GM19463 (cell line): ENCODE results near the gene KANSL1.

Source experiments
- ATAC-seq: cut with Tn5 transposase; IDR thresholded peaks from one replicate; pipeline ENCODE4 v1.9.1; 2021; ENCODE audit warnings: mild to moderate bottlenecking, moderate library complexity; ENCODE audit not compliant: unreplicated experiment

KANSL1 gene

GRCh38 chr17:46003907-46004748 lies 189.1 kb downstream of the KANSL1 start:
- no peak for ATAC-seq

DNA sequence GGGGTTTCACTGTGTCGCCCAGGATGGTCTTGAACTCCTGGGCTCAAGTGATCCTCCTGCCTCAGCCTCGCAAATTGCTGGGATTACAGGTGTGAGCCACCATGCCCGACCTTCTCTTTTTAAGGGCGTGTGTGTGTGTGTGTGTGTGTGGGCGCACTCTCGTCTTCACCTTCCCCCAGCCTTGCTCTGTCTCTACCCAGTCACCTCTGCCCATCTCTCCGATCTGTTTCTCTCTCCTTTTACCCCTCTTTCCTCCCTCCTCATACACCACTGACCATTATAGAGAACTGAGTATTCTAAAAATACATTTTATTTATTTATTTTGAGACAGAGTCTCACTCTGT lies 190.3 kb downstream of the KANSL1 start:
- ATAC-seq: no peak

GRCh38 chr17:46002311-46002972 lies 190.8 kb downstream of the KANSL1 start:
- no peak for ATAC-seq

GRCh38 chr17:46001390-46002310 lies 191.6 kb downstream of the KANSL1 start:
- no peak for ATAC-seq

DNA sequence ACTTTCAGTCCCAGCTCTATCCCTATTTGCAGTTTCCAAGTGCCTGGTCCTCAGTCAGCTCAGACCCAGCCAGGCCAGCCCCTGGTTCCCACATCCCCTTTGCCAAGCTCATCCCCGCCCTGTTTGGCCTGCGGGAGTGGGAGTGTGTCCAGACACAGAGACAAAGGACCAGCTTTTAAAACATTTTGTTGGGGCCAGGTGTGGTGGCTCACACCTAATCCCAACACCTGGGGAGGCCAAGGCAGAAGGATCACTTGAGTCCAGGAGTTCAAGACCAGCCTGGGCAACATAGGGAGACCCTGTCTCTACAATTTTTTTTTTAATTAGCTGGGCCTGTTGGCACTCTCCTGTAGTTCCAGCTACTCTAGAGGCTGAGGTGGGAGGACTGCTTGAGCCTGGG lies 192.5 kb downstream of the KANSL1 start:
- no peak for ATAC-seq

- ATAC-seq: no peak
Observed at GRCh38 chr17:46000292-46000691, 192.9 kb downstream of the KANSL1 start.

DNA sequence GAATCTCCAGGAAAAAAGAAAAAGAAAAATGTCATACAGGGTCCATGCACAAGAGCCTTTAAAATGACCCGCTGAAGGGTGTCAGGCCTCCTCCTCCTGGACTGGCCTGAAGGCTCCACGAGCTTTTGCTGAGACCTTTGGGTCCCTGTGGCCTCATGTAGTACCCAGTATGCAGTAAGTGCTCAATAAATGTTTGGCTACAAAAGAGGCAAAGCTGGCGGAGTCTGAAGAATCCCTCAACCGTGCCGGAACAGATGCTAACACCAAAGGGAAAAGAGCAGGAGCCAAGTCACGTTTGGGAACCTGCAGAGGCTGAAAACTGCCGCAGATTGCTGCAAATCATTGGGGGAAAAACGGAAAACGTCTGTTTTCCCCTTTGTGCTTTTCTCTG lies 193.3 kb downstream of the KANSL1 start:
- ATAC-seq: no peak

- ATAC-seq: no peak
Observed at GRCh38 chr17:45998987-45999899, 194.0 kb downstream of the KANSL1 start, which contains the start of gene STH. Gene STH (plus strand): TSS chr17:45999250. CDS start chr17:45999280, 30 bp downstream.

DNA sequence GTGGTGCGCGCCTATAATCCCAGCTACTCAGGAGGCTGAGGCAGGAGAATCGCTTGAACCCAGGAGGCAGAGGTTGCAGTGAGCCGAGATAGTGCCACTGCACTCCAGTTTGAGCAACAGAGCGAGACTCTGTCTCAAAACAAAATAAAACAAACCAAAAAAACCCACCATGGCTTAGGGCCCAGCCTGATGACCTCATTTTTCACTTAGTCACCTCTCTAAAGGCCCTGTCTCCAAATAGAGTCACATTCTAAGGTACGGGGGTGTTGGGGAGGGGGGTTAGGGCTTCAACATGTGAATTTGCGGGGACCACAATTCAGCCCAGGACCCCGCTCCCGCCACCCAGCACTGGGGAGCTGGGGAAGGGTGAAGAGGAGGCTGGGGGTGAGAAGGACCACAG lies 195.6 kb downstream of the KANSL1 start:
- no peak for ATAC-seq

- ATAC-seq: no peak
Observed at GRCh38 chr17:45997166-45997565, 196.1 kb downstream of the KANSL1 start.

DNA sequence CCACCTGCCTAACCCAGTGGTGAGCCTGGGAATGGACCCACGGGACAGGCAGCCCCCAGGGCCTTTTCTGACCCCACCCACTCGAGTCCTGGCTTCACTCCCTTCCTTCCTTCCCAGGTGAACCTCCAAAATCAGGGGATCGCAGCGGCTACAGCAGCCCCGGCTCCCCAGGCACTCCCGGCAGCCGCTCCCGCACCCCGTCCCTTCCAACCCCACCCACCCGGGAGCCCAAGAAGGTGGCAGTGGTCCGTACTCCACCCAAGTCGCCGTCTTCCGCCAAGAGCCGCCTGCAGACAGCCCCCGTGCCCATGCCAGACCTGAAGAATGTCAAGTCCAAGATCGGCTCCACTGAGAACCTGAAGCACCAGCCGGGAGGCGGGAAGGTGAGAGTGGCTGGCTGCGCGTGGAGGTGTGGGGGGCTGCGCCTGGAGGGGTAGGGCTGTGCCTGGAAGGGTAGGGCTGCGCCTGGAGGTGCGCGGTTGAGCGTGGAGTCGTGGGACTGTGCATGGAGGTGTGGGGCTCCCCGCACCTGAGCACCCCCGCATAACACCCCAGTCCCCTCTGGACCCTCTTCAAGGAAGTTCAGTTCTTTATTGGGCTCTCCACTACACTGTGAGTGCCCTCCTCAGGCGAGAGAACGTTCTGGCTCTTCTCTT lies 196.8 kb downstream of the KANSL1 start:
- no peak for ATAC-seq

GRCh38 chr17:45995627-45996270 lies 197.5 kb downstream of the KANSL1 start:
- no peak for ATAC-seq

DNA sequence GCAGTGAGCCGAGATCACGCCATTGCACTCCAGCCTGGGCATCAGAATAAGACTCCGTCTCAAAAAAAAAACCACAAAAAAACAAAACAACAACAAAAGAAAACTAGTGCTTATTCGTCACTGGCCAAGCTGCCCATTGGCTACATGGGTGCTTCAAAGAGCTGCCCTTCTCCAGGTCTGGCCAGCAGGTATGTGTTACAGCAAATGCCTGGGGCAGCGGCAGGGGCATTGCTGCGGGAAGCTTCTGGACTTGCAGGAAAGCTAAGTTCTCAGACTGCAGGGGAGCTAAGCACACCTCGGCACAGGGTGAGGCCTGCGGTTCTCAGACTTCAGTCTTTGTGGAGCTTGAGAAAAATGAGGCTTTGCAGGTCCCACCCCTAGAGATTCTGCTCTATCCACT lies 198.2 kb downstream of the KANSL1 start:
- ATAC-seq: no peak

- no peak for ATAC-seq
Observed at GRCh38 chr17:45993962-45994627, 199.1 kb downstream of the KANSL1 start.

DNA sequence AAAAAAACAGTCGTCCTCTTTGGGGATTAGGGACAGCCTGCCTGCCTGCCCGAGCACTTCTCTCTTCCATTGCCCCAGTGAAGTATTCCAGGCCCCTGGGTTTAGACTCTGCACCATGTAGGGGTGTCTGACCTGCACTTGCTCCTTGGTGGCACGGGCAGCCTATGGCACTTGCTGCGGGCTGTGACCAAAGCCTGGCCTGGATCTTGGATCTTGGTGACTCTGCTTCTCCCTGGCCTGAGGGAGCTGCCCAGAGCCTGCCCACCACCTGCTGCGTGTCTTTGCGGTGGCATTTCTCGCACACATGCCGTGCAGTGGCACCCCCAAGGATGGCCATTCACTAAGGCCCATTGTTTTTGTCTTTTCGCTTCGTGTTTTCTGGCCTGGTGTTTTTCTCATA lies 200.3 kb downstream of the KANSL1 start:
- no peak for ATAC-seq

GRCh38 chr17:45992175-45992574 lies 201.1 kb downstream of the KANSL1 start:
- no peak for ATAC-seq

DNA sequence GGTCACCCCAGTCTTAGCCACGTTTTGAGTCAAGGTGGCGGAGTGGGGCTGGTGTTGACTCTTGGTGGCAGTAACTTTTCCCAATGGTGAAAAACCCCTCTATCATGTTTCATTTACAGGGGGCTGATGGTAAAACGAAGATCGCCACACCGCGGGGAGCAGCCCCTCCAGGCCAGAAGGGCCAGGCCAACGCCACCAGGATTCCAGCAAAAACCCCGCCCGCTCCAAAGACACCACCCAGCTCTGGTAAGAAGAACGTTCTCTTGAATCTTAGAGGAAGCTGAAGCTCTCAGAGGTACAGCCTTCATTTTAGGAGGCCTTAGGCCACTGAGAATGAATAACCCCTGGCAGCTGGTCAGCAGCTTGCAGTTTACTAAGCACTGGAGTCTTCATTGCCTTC lies 201.9 kb downstream of the KANSL1 start:
- no peak for ATAC-seq

GRCh38 chr17:45990886-45991285 lies 202.3 kb downstream of the KANSL1 start:
- no peak for ATAC-seq

GRCh38 chr17:45989759-45990158 lies 203.5 kb downstream of the KANSL1 start:
- no peak for ATAC-seq
